PC-3 (cell line): Measurements from ENCODE around the gene GPR78. TPM values are rescaled to one million over a fixed set of nuclear protein-coding genes. Genes with fewer than 3 reads are reported as not detected.

Experiments
- ATAC-seq: fragments of 200-7000 bp; cut with Tn5 transposase; 2 replicates; pipeline ENCODE4 v1.9.1; 2020; ENCODE audit warnings: mild to moderate bottlenecking, moderate library complexity
- BruUV-seq: library from RNA; stranded (reverse); fragments of 400-500 nt; replicated peaks from 2 replicates; lab custom pipeline; 2021; lab: Mats Ljungman, UMichigan
- CTCF ChIA-PET: fragments of 300-600 bp; sonication (Branson Sonifier 250); formaldehyde crosslinking; loops from one replicate; lab custom pipeline; 2022; ENCODE audit warnings: antibody characterized with exemption; lab: Charles Lee
- POLR2A ChIA-PET: fragments of 300-600 bp; sonication (Branson Sonifier 250); formaldehyde crosslinking; loops from one replicate; lab custom pipeline; 2022; ENCODE audit warnings: antibody characterized with exemption; ENCODE audit not compliant: unreplicated experiment; lab: Charles Lee
- DNase-seq: peaks from one replicate; pipeline ENCODE4 v3.0.0-alpha.2; 2015
- H2AFZ ChIP-seq: fragments of 300-600 bp; sonication (generic); 2 replicates; pipeline ENCODE4 v1.6.0; 2016; ENCODE audit warnings: antibody characterized with exemption, low read length
- H3F3A ChIP-seq: fragments of 300-600 bp; sonication (generic); one replicate; pipeline ENCODE4 v1.6.0; 2017; ENCODE audit warnings: antibody characterized with exemption, low read length, control low read depth, mild to moderate bottlenecking; ENCODE audit not compliant: unreplicated experiment
- H3K27ac ChIP-seq: fragments of 300-600 bp; sonication (generic); 2 replicates; pipeline ENCODE4 v1.5.1; 2016; ENCODE audit warnings: mild to moderate bottlenecking, low read length
- H3K27me3 ChIP-seq: fragments of 300-600 bp; sonication (generic); 2 replicates; pipeline ENCODE4 v1.6.1; 2016; ENCODE audit warnings: low read length, mixed read lengths
- H3K36me3 ChIP-seq: fragments of 300-600 bp; sonication (generic); 2 replicates; pipeline ENCODE4 v1.6.1; 2016; ENCODE audit warnings: low read depth, mixed run types, low read length, mixed read lengths
- H3K4me1 ChIP-seq: fragments of 300-600 bp; sonication (generic); 2 replicates; pipeline ENCODE4 v1.5.1; 2016; ENCODE audit warnings: low read length; ENCODE audit not compliant: insufficient read depth
- H3K4me2 ChIP-seq: fragments of 300-600 bp; sonication (generic); 2 replicates; pipeline ENCODE4 v1.6.0; 2016; ENCODE audit warnings: low read length
- H3K4me3 ChIP-seq: fragments of 300-600 bp; sonication (generic); 2 replicates; pipeline ENCODE4 v1.5.1; 2016; ENCODE audit warnings: mild to moderate bottlenecking, low read length, mixed read lengths
- H3K79me2 ChIP-seq: fragments of 300-600 bp; sonication (generic); 2 replicates; pipeline ENCODE4 v1.6.1; 2017; ENCODE audit warnings: low read length, mixed read lengths
- H3K9ac ChIP-seq: fragments of 300-600 bp; sonication (generic); 2 replicates; pipeline ENCODE4 v1.6.0; 2016; ENCODE audit warnings: mild to moderate bottlenecking, low read length
- H3K9me2 ChIP-seq: fragments of 300-600 bp; sonication (generic); replicated peaks from 2 replicates; pipeline ENCODE4 v1.6.1; 2016; ENCODE audit warnings: mixed run types, low read length, mixed read lengths
- H3K9me3 ChIP-seq: fragments of 300-600 bp; sonication (generic); 2 replicates; pipeline ENCODE4 v1.6.1; 2016; ENCODE audit warnings: low read length, mixed read lengths
- H4K20me1 ChIP-seq: fragments of 300-600 bp; sonication (generic); 2 replicates; pipeline ENCODE4 v1.6.1; 2016; ENCODE audit warnings: low read length, mixed read lengths
- CTCF ChIP-seq: fragments of 300-600 bp; sonication (generic); conservative IDR thresholded peaks from 2 replicates; pipeline ENCODE4 v1.5.1; 2017; ENCODE audit warnings: antibody characterized with exemption, low read depth, mild to moderate bottlenecking, low read length
- EZH2 ChIP-seq: fragments of 300-600 bp; sonication (generic); IDR thresholded peaks from one replicate; pipeline ENCODE4 v1.6.1; 2017; ENCODE audit warnings: antibody characterized with exemption, mild to moderate bottlenecking, low read length; ENCODE audit not compliant: unreplicated experiment
- EZH2phosphoT487 ChIP-seq: fragments of 300-600 bp; sonication (generic); IDR thresholded peaks from 2 replicates; pipeline ENCODE4 v1.6.1; 2018; ENCODE audit warnings: mild to moderate bottlenecking, antibody characterized with exemption, low read length, borderline replicate concordance
- intact Hi-C: fragments of 100-400 bp; cut with micrococcal nuclease; formaldehyde crosslinking; loops from 2 replicates; pipeline ENCODE4 v1.9.0; 2023
- total RNA-seq: library from RNA; depleted of rRNA; stranded (reverse); fragments of >200 nt; gene quantifications from 2 replicates; pipeline ENCODE4 v1.2.3, GENCODE V29; 2014

GPR78 gene
- total RNA-seq, 1 experiment from 2014 or later = 2.0 TPM

GRCh38 chr4:8559011-8559410 is 21.2 kb upstream of the GPR78 start:
- H3K9ac ChIP-seq = peak overlapping the region; percentile 31; the same call in 1 of the 2 replicates
- H3K27ac ChIP-seq = peak overlapping the region; percentile 92
- H3K36me3 ChIP-seq = no peaks in the 10 kb centered on the region
- TF ChIP-seq EZH2phosphoT487 (no peak), EZH2 (no peak), CTCF (no peak)
- no peaks in the 10 kb centered on the region for H4K20me1 ChIP-seq
- H3K4me3 ChIP-seq = no peak overlapping the region
- ATAC-seq (no peak), DNase-seq (no peak)
- peak overlapping the region; percentile 67 for H3K4me2 ChIP-seq
- no peak overlapping the region for H2AFZ ChIP-seq
- H3K9me3 ChIP-seq = no peaks in the 10 kb centered on the region
- no peaks in the 10 kb centered on the region for H3K27me3 ChIP-seq
- H3F3A ChIP-seq = no peaks in the 10 kb centered on the region
- H3K79me2 ChIP-seq = no peaks in the 10 kb centered on the region
- peaks cover 59% of the 10 kb centered on the region for H3K4me1 ChIP-seq
- intact Hi-C loops = no loop called here
- ChIA-PET POLR2A (no interaction called here), CTCF (no interaction called here)
- no TSS peak for BruUV-seq
- no peaks in the 10 kb centered on the region for H3K9me2 ChIP-seq

GRCh38 chr4:8559524-8560264 is 20.5 kb upstream of the GPR78 start:
- Histone ChIP-seq H3K27me3 (no peaks in the 10 kb centered on the region), H4K20me1 (no peaks in the 10 kb centered on the region), H3K27ac (peak overlapping the region; percentile 92), H3K9me3 (no peaks in the 10 kb centered on the region), H3F3A (no peaks in the 10 kb centered on the region), H3K4me1 (peaks cover 59% of the 10 kb centered on the region), H3K4me3 (no peak overlapping the region), H2AFZ (no peak overlapping the region), H3K9me2 (no peaks in the 10 kb centered on the region), H3K79me2 (no peaks in the 10 kb centered on the region), H3K36me3 (no peaks in the 10 kb centered on the region), H3K9ac (peak overlapping the region; percentile 42), H3K4me2 (peak overlapping the region; percentile 67)
- TF ChIP-seq EZH2phosphoT487 (no peak), EZH2 (no peak), CTCF (no peak)
- POLR2A ChIA-PET = no interaction called here
- CTCF ChIA-PET = no interaction called here
- ATAC-seq (no peak), DNase-seq (peak; percentile 29)
- intact Hi-C loops = no loop called here
- BruUV-seq = no TSS peak
